Activated gamma-delta T cell treated with Interleukin-2 at 50 U/mL for 16 hours (primary cell): ENCODE results near the gene ASB4.
"Not testable (repeated sequence)": the region's sequence is repeated elsewhere in the genome, so short reads cannot be mapped to it uniquely, and the experiment has no call there.

ENCODE experiments used
- DNase-seq: peaks from one replicate; pipeline ENCODE4 v3.0.0-alpha.2; 2020

The ASB4 gene

DNA sequence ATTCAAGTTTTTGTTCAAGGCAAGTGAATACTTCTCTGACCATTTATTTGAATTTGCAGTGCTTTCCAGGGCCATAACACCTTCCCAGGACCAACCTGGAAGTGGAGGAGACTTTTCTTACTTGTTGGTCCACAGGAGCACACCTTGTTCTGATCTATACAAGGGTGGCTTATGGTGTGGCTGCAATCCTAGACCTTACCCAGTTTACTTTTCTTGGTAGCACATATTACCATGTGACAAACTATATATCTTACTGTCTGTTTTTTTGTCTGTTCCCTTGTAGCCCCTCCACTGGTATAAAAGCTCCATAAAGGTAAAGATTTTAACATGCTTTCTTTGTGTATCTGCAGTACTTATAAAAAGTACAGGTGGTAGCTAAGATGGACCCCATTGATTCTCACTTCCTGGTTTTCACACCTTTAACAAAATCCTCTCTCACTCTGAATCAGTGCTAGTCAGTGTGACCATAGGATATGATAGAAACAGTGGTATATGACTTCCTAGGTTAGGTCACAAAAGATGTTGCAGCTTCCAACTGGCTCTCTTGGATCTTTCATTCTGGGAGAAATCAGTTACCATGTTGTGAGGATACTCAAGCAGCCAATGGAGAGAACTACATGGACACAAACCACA lies 5.6 kb upstream of the ASB4 start:
- no peak for DNase-seq

DNA sequence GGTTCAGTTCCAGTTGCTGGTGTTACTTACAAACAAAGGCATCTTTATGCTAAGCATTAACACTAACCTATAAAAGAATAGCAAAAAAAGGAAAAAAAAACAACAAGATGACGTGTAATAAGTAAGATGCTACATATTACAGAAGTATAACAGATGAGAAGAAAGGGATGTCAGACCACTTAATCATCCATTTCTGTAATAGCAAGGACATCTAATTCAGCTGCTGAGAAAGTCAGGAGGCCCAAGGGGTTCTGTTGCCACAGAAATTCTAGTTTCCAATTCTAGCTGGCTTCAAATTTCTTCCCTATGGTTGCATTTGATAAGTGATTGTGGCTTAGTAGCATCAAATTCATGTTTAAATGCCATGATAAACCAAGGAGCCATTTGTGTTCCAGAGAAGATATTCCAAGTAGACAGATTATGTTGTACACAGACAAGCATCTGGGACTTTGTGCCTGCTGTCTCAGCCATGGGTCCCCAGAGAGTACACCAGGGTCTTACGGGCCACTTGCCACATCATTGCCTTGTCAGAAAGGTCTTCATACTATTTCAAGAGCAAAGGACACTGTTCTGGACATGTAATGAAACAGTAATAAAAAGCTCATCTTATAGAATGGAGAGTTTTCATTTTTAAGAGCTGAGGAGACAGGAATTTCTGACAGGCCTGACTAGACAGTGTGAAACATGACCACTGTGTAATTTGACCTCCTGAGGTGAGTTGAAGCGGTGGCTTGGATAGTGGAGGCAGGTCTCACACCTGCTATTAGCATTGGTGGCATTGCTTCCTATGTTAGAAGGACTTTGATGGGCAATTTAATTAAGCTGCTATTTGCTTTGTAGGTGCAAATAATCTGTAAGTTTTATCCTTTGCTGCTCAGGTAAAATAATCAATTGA lies 4.2 kb upstream of the ASB4 start:
- no peak for DNase-seq

DNA sequence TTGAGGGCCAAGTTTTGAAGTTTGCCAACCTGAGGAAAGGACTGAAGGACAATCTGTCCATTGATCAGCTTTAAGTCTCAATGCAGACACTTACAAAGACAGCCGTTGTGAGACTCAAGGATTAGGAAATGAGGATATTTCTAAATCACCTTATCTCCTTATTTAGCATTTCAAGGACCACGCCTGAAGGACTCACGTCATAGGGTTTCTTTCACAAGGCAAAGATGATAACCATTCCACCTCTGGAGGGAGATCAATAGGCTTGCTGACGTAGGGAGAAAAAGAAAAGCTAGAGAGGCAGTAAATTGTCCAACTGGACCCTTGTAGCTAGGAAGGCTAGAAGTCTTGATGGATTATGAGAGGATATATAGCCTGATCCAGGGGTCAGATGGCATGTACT lies 3.3 kb upstream of the ASB4 start:
- no peak for DNase-seq

DNA sequence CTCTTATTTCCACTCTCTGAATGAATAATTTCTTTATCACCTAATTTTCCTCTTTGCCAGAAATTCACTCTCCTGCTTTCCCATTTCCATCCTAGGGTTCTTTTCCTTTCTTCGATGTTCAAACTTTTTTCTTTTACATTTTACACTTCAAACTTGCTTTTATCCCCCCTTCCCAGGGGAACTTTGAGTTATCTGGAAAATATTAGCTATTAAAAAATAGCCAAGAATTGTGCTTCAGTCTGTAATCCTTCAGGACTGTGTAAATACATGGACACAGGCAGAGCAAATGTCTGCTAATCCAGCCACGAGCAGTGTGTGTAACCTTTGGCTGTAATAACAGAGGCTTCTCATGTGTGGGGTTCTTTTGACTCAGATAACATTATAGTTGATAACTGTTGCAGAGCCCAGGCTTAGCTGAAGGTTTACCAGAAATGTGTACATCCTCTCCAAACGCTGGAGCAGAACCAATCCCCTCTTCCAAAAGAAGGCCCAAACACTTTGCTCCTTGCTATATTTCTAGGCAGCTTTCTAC lies 4.6 kb downstream of the ASB4 start:
- no peak for DNase-seq

DNA sequence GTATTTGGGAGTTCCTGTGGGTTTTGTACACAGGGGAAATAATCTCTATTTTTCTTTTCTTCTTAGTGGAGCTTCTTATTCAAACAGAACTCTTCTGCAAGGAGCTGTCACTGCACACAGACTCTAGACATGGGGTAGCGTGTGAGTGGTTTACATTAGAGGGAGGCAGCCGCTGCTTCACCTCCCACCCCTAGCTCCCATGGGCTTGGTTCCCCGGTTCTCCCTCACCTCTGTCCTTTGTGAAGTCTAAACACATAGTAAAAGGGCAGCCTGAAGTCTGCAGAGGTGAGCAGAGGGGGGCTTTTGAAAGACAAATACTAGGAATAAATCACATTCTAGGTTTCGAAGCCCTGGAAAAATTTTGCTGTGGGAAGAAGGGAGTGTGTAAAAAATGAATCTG lies 5.5 kb downstream of the ASB4 start:
- DNase-seq, result no peak

DNA sequence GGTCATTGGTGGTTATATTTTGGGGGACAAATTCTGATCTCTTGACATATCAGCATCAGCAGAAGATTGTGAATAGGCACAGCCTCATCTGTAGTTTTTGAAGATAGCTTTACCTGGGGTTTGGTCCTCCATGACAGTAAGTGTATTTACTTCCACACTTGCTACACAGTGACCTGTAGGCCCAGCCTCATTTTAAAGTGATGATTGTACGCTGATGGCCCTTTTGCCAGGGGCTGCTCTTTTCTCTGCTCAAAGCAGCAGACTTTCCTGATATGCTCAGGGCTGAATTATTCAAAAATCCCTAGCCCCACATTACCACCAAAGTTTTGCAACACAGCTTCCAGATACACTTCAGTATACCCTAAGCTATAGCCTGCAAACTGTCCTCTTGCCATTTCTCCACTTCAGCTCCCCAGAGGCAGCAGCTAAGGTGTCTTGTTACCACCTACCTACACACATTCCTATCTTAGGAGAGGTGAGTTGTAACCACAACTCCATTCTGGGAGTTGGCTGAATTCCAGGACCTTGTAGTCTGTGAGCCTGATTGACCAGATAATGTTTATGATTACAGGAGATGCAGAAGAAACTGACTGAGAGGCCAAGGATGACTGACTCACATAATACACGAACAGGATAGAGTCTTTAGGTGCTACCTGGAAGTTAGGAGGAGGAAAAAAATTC lies 6.0 kb downstream of the ASB4 start:
- DNase-seq, result no peak

DNA sequence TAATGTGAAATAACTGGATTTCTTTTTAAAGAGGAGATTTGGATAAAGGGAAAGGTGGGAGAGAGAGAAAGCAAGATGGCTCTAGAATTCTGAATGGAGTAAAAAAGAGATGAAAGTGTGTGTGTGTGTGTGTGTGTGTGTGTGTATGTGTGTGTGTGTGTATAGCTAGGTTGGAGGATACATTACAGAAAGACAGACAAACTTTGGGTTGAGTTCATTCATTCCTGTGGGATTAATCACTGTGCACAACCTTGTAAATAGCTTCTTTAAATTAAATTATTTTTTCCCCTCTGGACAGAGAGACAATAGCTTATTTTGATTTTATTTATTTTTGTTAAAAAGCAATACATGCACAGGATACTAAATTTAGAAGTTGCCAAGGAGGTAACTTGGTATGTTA lies 7.5 kb downstream of the ASB4 start:
- DNase-seq, result no peak

DNA sequence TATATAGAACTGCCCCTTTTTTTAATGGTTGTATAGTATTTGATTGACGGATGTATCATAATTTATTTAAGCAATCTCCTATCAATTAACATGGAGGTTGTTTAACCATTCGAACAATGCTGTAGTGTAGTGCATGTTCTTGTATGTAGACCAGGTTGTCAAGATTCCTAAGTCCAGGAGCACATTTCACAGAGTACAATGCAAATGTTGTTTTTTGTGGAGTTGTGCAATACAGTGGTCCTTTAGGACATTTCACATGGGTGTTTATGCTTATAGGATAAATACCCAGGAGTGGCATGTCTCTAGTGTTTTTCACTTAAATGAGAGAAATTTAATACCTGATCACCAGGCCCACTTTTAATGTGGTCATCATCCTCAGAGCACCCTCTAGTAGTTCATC lies 8.1 kb downstream of the ASB4 start:
- DNase-seq, result no peak

DNA sequence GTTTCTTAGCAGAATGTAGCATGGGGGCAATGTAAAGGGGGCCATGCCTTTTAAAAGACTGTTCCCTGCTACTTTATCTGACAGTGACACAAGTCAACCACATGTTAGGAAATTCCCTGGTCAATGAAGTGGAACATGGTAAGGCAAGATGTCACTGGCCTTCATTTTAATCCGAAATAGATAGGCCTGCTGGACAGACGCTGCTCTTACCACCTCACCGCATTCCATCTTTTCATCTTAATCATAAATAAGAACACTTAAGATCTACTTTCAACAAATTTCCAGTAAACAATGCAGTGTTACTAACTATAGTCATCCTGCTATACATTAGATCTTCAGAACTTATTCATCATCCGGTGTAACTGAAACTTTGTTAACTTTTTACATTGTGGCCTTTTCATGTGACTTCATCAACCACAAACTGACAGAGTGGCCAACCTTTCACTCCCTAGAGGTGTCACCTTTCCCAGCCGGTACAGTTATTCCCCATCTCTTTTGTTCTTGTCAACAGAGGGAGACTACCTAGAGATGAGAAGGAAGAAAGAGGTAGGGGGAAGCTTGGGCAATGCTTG lies 15.6 kb downstream of the ASB4 start:
- no peak for DNase-seq

DNA sequence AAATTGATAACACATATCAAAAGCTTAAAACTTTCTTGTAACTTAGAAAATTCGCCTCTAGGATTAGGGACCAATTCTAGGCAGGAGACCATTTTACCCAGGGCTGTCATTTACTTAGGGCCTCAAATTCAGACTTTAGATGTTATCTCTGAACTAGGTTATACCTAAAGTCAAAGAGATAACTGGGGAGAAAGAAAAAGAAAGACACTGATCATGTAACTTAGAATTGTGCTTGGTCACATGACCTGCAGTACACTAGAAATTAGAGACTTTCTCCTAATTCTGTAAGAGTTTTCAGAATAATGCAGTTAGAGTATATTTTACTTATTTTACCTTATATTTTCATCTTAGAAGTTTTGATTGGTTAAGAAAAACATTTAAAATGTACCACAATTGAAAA lies 16.7 kb downstream of the ASB4 start:
- no peak for DNase-seq

DNA sequence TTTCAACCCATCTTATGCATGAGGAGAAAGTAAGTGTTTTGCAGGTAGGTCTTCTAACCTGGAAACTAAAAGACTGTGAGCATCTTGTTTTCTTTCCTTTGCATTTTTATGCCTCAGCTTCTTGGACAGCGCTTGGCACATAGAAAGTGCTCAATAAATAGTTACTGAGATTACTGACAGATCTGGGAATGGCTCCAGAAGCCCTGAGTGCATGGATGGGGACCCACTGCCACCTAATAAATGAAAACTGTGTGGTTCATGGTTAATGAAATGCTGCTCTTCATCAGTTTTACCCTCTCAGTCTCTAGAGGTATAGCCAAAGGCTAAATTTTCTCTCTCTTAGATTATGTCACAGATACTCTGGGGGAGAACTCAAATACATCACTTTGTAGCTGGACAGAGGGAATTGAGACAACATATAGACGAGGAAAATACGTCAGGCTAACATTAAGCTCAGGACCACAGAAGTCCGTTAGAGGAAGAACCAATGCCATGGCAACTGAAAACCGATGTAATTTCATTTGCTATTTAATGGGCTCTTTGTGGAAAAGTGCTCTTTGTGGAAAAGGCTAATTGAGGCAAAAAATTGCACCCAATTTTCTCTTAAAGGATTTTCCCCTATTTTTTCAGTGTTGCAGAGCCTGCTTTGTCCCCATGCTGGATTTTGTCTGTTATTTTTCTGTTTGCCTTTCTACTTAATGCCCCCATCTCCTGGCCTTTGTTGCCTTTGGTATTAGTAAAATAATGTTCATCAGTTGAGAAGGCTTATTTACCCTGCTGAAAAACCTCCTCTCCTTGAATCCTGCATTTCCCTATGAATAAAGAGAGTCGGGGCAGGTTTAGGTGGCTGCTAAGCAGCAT lies 17.8 kb downstream of the ASB4 start:
- no peak for DNase-seq

DNA sequence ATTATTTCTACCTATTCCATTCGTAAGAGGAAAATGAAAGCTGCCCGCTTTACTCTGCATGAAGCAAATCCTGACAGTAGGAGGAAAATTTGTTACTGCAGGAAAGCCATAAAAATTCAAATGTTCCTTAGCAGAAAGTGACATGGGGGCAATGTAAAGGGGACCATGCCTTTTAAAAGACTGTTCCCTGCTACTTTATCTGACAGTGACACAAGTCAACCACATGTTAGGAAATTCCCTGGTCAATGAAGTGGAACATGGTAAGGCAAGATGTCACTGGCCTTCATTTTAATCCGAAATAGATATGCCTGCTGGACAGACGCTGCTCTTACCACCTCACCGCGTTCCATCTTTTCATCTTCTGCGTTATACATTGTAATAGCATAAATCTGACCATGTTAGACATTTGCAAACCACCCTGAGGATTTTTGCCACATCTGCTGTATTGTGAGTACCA lies 18.4 kb downstream of the ASB4 start:
- not testable (repeated sequence) for DNase-seq

DNA sequence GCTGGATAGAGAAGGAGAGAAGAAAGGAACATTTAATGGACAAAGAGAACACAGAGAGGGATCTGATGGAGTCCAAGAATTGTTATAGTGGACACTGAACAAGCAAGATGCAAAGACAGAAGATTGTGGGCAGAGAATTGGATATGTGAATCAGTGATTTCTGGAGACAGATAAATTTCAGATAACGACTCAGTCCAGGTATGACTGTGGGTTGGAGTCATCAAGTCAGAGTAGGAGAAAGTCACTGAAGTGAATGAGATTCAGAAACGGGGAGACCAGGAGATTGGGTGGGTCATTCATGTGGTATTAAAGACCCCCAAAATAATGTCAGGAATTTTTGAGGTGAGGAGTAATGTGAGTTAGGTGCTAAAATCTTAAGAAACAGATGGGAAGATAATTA lies 23.0 kb downstream of the ASB4 start:
- no peak for DNase-seq

DNA sequence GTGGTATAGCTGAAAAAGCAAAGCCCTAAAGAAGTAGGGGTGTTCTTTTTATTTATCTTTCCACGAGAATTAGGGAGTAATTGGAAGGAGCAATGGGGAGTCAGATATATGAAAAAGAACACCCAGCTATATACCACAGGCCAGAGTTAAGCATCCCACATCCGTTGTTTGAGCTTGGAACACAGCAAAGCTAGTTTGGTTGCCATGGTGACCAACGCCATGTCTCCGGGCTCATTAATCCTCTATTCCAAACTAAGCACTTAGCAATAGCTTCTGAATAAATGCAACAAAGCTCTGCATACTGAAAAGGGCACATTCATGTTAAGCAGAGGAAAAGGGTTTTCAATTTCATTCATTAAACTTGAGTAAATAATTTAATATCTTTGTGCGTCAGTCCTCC lies 23.5 kb downstream of the ASB4 start:
- DNase-seq, result no peak

DNA sequence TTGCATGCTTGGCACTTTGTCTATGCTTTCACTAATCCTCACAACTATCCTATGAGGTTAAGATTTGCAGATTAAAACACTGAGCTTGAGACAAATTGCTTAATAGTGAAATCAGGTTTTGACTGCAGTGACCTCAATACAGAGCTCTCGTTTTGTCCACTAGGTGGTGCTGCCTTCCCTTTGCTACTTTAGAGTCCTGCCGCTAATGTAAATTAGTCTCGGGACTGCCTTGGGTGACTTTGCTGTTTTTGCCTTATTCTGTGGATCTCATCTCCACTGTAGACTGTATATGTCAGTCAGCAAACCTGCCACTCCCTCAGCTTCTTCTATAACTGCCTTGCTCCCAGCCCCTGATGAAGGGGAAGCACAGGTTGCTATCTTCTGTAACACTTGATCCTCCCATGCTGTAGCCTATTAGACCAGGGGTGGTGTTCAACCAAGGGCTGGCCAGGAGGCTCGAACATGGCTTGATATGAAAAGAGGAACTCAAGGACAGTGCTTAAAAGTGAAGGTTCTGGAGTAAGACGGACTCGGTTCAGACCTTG lies 26.0 kb downstream of the ASB4 start:
- peak; percentile 46 for DNase-seq

DNA sequence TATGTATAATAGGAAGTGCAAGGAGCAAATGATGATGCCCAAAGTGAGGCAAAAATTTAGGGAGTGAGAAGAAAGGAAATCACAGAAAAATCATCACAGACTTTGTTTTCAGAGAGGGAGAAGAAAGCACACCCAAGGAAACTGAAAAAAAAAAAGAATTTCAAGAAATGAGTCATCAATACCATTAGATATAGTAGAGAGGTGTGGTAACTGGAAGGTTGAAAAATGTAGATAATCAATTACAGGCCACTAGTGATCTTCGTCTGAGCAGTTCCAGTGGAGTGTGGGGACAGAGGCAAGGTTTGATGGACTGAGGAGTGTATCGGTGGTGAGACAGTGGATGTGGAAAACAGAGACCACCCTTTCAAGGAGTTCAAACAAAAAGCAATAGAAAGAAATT lies 31.7 kb downstream of the ASB4 start:
- no peak for DNase-seq

DNA sequence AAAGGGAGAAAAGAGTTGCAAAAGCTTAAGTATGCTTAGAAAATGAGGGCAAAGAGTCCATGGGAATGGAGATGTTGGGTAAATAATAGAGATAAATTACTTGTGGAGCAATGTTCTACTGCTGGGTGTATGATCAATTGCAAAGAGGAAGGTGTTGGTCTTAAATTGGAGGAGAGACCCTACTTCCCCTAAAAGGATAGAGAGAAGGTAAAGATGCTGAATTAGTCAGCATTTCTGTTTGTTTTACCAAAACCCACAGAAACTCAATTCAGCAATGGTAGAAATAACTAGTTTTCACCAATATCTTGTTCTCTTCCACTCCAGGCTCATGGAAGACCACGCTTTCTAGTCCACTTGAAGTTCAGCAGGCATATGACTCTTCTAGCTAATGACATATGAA lies 32.1 kb downstream of the ASB4 start:
- no peak for DNase-seq

DNA sequence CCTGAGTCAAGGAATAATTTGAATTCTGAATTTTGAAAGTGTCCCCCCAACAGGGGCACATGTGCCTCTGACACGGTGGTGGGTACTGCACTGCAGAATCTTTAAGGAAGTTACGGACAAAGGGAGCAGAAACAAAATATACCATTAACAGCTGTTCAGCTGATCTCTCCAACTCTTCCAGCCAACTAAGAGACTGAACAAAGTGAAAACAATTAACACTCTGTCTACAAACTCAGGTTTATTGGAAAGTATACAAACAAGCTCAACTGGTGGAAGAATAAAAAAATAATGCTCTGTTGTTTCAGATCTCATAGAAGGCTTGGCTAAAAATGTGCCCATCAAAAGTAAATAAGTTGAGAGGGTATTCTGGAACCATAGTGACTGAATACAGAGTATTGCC lies 34.4 kb downstream of the ASB4 start:
- no peak for DNase-seq

DNA sequence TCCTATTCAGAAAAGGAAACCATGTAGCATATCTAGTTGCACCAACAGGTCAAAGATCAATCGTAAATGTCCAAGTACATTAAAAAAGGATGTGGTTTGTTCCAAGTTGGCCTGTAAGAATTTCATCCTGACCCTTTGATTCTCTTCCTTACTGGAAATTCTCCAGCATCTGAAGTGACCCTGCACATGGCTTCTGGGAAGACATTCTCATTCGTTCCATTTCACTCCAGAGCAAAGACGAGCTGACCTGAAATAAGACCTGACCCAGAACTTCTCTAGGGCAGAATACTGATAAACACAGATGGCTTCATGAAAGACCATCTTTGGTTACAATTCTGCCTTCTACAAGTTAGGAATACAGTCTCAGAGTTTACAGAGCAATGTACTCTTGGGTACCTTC lies 39.8 kb downstream of the ASB4 start:
- DNase-seq, result no peak

DNA sequence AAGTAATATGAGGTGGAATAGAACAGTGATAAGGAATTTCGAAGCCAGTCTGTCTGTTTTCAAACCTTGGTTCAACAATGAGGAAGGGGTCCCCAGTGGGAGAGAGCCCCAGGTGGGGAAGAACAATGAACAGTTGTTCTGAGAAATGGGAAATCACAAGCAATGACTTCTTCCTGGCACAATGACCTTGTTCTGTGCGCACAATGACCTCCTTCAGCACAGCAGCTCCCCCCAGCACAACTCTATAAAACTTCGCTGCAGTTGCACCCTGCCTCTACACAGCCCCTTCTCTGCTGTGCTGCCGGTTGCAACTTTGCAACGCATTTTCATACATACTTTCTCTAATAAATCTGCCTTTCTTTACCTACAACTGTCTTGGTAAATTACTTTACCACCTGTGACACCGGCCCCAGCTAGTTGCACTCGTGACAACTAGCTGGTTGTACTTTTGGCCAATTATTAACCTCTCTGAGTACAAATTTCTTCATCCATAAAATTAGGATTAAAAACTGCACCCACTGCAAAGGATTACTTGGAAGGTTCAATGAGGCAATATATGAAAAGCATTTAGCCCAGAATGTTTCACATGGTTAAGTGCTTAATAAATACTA lies 40.5 kb downstream of the ASB4 start:
- DNase-seq, result no peak

DNA sequence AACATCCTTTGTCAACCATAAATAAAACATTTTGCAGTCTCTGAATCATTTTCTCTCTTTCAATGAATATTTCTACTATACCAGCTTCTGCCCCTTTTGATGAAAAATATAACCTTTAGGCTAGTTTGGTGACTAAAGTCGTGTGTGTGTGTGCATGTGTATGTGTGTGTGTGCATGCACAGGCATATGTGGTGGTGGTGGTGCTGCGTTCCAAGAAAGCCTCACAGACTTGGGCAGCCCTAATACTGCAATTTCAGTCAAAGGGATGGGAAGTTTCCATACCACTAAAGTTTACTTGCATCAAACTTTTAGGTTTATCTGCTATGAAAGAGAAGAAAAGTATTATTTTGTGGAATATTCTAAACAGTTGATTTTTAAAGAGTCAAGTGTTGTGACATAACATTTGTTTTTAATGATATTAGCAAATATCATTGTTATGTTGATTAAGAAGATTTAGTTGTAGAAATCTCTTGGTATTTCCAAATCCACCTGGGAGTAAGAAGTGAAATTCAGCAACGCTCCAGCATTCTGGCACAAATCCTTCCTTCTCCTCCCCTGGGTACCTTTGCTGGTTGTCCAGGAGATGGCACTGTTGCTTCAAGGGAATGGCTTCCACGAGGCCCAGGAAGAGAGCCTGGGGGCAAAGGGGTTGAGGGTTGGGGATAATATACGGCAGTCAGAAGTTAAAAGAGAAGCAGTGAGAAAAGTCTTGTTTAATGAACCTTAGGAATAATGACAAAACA lies 41.5 kb downstream of the ASB4 start:
- no peak for DNase-seq
